Glomerular visceral epithelial cell (primary cell): ENCODE measurements around the gene GAS1.
A peak's percentile ranks its signal among the peaks of the same experiment; 100 is the strongest.

Experiments
- DNase-seq: peaks from one replicate; pipeline ENCODE4 v3.0.0-alpha.2; 2016; ENCODE audit errors: extremely low spot score

The GAS1 gene

DNA sequence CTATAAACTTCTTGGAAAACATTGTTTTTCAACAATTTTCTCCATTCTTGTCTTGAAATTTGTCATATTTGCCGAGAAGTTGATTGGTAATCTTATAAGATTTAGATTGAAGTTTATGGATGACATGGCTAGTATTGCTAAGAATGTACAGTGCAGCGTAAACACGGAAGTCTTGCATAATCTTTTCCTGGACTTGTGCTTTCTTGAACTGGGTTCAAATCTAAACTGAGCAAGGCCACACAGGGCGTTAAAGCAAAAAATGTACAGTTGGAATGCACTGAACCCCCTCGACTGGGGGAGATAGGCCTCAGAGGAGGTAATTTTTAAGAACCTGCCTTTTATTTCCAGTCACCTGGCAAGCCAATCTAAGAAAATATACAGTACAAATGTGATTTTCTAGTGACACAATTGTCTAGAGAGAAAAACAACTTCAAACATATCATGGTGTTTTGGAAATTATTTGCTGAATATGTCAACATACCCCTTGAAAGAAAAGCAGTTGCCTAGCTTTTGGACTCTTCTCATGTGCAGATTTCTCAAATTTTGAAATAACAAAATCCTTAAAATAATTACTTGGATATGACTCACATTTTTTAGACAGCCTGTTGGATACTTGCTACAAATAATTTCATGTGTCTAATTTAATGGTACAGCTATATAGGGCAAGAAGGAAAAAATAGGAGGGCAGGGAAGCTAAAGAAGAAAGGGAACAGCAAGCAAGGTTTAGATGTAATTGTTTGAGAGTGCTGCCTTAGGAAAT is 18.5 kb upstream of the GAS1 start:
- DNase-seq: no peak

DNA sequence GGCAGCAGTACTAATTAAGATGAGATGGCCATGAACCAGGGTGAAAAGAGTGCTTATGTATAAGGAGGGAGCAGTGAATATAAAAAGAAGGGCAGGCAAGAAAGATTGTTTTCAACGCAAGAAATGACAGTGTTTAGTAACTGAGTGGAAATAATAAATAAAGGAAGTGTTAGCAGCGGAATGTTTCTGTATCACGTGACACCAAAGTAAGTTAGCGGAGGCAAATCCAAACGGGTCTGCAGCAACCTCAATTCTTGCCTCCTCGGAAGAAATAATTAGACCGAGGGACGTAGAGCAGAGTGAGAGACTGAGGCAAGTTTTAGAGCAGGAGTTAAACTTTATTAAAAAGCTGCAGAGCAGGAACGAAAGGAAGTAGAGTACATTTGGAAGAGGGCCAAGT is 15.4 kb upstream of the GAS1 start:
- DNase-seq: no peak

GRCh38 chr9:86960938-86961337 is 13.6 kb upstream of the GAS1 start:
- DNase-seq: no peak

DNA sequence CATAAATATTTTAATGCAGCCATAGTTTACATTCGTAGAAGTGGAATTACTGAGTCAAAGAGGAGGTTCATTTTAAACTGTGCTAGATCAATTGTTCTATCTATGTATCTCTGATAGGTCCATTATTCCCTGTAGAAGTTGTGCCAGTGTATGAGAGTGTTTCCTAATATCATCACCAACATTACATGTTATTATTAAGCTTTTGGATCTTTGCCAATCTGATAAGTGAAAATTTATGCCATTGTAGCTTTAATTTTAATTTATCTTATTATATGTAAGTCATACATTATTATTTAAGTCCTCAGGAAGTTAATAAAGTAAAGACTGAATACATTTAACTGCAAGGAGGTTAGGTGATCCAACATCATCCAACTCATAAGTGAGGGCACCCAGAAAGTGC is 10.9 kb upstream of the GAS1 start:
- no peak for DNase-seq

- no peak for DNase-seq
These were observed 8.3 kb upstream of the GAS1 start for GRCh38 chr9:86955561-86955960.

- no peak for DNase-seq
These were observed 7.7 kb upstream of the GAS1 start for GRCh38 chr9:86955042-86955441.

DNA sequence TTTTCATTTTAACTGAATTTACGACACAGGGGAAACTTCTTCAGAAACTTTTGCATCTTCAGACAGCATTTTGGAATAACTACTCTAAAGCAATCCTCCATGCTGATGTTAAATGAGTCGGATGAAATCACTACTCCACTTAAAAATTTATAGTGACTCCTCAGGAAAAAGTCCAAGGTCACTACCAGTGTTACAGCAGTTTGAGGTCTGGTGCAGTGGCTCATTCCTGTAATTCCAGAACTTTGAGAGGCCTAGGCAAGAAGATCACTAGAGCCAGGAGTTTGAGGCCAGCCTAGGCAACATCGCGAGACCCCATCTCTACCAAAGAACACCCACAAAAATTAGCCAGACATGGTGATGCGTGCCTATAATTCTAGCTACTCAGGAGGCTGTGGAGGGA is 5.9 kb upstream of the GAS1 start:
- DNase-seq: no peak

GRCh38 chr9:86948074-86948929 is 996 bp upstream of the GAS1 start:
- peak; percentile 67 for DNase-seq

DNA sequence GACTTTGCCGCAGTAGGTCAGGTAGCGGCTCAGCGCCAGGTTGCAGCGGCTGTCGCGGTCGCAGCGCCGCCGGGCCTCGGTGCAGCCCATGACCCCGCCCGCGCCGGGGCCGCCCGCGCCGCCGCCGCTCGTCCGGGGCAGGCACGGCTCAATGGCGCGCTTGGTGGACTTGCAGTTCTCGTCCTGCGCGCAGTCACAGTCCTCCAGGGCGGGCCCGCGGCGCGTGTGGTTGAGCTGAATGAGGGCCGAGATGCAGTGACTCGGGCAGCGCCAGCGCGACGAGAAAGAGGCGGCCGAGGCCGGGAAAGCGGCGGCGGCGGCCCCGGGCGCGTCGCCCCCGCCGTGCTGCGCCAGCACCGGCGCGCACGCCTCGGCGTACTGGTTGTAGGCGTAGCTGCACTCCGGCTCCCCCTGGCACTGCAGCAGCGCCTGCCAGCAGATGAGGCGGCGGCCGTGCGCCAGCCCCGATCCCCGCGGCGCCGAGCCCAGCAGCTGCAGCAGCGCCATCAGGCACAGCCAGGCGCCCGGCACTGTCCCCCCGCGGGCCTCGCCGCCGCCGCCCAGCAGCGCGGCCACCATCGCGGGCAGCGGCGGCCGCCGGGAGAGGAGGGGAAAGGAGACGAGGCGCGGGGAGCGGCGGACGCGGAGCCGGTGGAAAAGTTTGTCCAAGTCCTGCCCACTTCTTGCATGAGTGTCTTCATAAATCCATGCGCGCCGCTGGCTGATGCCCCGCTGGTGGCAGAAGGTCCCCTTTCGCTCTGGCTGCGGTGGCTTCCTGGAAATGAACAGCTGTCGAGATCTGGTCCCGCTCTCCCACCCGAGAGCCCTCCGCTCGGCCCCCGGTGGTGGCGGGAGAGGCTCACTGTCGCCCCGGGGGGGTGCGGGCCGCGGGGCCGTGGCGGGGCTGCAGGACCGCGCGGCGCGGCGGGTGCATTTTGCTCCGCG is 833 bp downstream of the GAS1 start:
- peak; percentile 65 for DNase-seq

GRCh38 chr9:86945728-86946200 is 1.5 kb downstream of the GAS1 start:
- DNase-seq: no peak

GRCh38 chr9:86944796-86945727 is 2.2 kb downstream of the GAS1 start:
- DNase-seq: no peak

DNA sequence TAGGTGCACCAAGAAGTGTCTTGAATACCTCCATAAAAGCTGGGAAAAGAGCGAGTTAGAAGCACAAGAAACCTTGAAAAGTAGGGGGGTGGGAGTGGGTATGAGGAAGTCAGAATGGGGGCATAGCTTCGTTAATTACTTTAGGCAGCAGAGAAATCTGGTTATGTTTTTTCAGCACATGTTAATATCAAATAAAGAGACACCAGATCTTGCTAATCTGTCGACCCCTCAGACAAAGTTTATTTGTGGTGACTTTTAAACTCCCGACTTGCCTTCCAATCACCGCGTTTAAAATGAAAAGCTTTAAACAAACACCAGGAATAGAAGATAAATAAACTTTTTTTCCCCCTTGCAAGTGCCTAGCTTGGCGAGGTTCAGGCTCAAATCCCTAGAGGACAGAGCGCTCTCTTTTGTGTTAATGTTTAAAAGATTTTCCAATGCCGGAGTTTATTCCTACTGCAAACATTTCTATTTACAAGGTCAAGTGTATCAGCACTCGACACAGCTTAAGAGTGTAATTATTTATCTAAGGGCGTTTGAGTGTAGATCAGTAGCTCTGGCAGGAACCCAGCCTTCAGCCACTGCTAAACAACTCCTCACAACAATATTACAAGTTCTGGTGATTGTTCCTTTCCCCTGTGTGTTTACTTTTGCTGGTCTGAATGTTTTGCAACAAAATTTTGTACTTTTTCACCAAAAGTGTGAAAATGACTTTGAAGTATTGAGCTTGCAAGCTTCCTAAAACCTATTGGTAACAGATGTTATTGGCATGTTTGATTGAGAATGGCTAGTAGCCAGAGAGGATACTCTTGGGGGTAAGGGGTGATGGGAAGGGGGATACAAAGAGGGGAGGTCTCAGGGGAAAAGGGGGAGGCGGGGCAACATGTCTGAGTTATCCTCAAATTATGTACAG is 3.8 kb downstream of the GAS1 start:
- no peak for DNase-seq

- no peak for DNase-seq
These were observed 4.8 kb downstream of the GAS1 start for GRCh38 chr9:86942281-86943200.

DNA sequence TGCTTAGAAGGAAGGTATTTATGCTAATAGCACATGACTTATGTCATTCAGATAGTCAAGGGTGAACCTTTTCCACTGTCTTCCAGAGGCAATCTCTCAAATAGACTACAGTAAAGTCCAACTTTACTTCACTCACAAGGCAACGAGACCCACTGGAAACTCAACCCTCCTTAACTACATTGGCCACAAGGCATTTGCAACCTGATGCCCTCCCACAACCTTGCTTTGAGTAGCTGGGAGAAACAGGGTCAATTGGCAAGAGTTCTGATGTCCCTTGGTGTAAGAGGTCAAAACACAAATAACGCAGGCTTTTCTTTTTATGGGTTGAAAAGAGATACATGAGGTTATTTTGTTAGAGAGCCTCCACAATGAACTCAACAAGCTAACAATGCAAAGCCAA is 6.1 kb downstream of the GAS1 start:
- no peak for DNase-seq

DNA sequence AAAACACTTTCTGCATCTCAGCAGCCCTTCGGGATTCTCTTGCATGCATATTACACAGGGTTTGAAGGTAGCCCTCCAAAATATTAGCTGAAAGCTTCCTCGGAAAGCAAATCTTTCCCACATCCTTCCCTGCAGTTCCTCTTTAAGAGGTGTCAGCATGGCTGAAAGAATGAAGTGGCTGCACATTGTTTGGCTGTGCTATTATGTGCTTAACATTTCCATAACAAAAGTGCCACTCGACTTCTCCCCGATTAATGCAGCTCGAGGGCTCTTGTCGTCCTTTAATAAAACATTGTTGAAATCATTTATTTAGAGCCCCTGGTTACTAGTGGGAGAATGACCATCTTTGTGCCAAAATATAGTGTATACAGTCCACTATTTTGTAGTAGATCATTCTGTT is 6.5 kb downstream of the GAS1 start:
- DNase-seq: no peak

DNA sequence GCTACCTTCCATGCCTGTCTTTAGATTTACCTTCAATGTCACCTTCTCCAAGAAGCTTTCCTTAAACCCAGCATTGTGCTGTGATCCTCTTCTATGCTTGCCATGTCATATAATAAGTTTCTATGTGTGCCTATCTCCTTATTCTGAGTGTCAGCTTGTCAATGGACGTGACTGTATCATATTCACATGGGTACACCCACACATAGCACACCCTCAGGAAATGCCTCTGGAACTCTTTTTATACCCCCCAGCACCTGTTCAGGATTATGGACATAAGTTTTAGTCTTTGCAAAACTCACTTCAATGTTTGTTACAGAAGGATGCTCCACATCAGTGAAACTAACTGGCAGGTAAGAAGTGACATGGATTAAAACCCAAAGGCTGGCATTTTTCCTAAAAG is 7.4 kb downstream of the GAS1 start:
- DNase-seq: no peak

DNA sequence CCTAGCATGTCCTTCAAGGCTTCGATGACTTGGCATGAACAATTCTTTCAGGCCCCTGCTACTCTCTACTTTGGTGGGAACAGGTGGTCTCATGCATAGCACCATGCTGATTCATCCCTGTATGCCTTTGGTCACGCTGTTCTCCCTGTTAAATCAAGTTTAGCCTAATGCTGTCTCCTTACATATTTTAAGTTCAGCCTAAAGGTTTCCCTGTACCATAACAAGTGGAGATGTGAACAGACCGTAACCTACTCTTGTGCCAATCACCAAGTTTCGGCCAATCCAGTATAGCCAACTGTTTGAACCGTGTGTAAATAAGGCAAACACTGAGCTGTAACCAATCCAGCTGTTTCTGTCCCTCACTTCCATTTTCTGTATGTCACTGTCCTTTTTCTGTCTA is 8.0 kb downstream of the GAS1 start:
- DNase-seq: no peak

DNA sequence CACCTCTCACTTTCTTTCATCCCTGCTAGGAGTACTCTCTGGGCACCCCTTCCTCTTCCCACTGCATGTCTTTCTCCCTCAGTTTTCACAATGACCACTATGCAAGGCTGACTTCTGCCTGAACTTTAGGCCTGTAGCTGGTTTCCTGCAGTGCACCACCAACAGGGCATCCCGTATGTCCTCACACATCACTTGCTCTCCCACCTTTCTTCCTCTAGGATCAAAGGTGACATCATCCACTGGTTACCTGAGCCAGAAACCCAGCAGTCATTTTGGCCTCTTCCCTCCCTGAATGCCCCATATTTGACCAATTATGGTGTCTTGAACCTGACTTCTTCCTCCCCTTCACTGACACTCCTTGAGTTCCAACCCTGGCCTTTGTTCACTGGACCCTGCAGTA is 8.5 kb downstream of the GAS1 start:
- no peak for DNase-seq

DNA sequence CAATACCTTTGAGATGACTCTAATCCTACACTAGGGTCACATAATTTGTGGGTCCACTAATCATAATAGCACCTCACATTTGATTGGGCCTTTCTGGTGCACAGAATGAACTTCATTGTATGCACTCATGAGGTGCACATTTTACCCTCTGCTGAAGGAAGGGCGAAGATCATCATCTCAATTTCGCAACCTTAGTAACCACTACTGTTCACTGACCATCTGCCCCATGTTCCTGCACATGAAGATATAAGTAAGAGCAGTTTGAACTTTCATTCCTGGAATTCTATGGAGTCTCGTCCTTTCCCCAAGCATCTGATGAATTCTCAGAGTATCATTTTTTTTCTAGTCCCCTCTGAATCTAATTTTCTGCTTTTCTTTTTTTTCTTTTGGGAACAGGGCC is 21.2 kb downstream of the GAS1 start:
- DNase-seq: no peak
